Heart left ventricle (tissue), 13 donors: Measurements from ENCODE around the gene MEF2D.

ENCODE experiments used
- POLR2A ChIP-seq, 2 donors: fragments of 450-650 bp; IDR thresholded peaks; one replicate each; pipeline ENCODE4 v1.6.1; 2017; ENCODE audit warnings: antibody characterized with exemption in 2 of 2, mild to moderate bottlenecking in 2 of 2, moderate library complexity in 2 of 2
- TF ChIP-seq, protein P1 (sequence below), 12 donors: fragments of 200-600 bp; sonication (generic) in 4 of 12; IDR thresholded peaks; one replicate each; pipeline versions ENCODE4 v1.5.0 to v1.8.0; 2018 to 2022; ENCODE audit warnings: antibody characterized with exemption in 12 of 12, mild to moderate bottlenecking in 5 of 12
- donor health status: ischemic (EF 13 %, LVEDD 7.1; RV severe dilation, severe dysfunction).
- donor health status: DM: no; HTN: yes; CAD: no.
- donor health status: DM: no; HTN: no; CAD: no.
- donor health status: ischemic (EF 25% LVEDD 6.9; RV normal size, moderate dysfunction).
- donor health status: ischemic (EF 25% LVEDD 5.7; RV mildly dilated, moderate dysfunction).
- donor health status: ischemic (EF 35%, LVEDD 5.7; RV mildly dilated, moderate dysfunction).
- donor health status: nonischemic (EF 11% LVEDD 7.7; RV severe dilation, severe dysfunction).
- donor health status: DM: yes; HTN: yes; CAD: no.
- donor health status: PGD.
- donor health status: ischemic (EF 29% LVEDD 5.4; RV normal size, mild dysfunction).
- donor health status: nonischemic (EF 23%, LVEDD 6.1; RV moderate dilation, normal function).

DNA sequence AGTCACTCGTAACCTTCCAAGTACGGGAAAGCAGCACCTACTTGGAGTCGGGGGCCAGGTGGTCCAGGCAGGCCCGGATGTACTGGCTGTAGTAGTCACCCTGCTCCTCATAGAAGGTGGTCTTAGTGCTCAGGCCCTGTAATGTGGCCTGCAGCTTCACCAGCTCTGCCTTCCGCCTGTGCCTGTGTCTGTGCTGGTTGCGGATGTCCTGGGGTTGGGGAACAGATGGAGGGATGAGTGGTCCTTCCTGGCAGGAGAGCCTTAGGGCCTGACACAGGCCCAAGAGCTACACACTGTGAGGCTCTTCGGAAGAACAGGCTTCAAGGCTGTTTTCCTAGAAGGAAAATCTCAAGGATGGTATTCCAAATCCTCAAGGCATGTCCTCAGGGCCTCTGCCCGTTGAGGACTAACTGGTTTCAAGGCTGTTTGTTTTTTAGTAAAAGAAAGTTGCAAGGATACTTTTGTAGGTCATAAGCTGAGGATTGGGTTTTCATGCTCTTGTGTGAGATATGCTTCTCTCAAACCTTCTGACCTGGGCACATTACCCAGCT, 28.4 kb upstream of the MEF2D start:
- TF ChIP-seq POLR2A (IDR thresholded peaks at IDR 0.05), result no peak
- TF ChIP-seq, protein P1, sequence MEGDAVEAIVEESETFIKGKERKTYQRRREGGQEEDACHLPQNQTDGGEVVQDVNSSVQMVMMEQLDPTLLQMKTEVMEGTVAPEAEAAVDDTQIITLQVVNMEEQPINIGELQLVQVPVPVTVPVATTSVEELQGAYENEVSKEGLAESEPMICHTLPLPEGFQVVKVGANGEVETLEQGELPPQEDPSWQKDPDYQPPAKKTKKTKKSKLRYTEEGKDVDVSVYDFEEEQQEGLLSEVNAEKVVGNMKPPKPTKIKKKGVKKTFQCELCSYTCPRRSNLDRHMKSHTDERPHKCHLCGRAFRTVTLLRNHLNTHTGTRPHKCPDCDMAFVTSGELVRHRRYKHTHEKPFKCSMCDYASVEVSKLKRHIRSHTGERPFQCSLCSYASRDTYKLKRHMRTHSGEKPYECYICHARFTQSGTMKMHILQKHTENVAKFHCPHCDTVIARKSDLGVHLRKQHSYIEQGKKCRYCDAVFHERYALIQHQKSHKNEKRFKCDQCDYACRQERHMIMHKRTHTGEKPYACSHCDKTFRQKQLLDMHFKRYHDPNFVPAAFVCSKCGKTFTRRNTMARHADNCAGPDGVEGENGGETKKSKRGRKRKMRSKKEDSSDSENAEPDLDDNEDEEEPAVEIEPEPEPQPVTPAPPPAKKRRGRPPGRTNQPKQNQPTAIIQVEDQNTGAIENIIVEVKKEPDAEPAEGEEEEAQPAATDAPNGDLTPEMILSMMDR (IDR thresholded peaks at IDR 0.05), result no peak
